Loucy (cell line): ENCODE results near the gene RBMS3.

ENCODE experiments used
- H2AFZ ChIP-seq: fragments of 200-600 bp; sonication (generic); 2 replicates; pipeline ENCODE4 v1.6.0; 2016; ENCODE audit warnings: antibody characterized with exemption, mild to moderate bottlenecking, low read length, moderate library complexity
- H3F3A ChIP-seq: fragments of 200-600 bp; 2 replicates; pipeline ENCODE4 v1.6.0; 2016; ENCODE audit warnings: antibody characterized with exemption, low read depth, mild to moderate bottlenecking
- H3K27me3 ChIP-seq: fragments of 200-600 bp; sonication (generic); 2 replicates; pipeline ENCODE4 v1.6.1; 2014; ENCODE audit warnings: low read length, mild to moderate bottlenecking; ENCODE audit not compliant: insufficient read depth, poor library complexity, severe bottlenecking
- H3K36me3 ChIP-seq: fragments of 200-600 bp; sonication (generic); 2 replicates; pipeline ENCODE4 v1.6.1; 2016; ENCODE audit warnings: low read length; ENCODE audit not compliant: insufficient read depth
- H3K4me1 ChIP-seq: fragments of 200-600 bp; sonication (generic); 2 replicates; pipeline ENCODE4 v1.5.1; 2014; ENCODE audit warnings: low read length, mild to moderate bottlenecking; ENCODE audit not compliant: insufficient read depth, poor library complexity, severe bottlenecking
- H3K4me2 ChIP-seq: fragments of 200-600 bp; sonication (generic); 2 replicates; pipeline ENCODE4 v1.6.0; 2014; ENCODE audit warnings: antibody characterized with exemption, low read length, low read depth, mild to moderate bottlenecking; ENCODE audit not compliant: poor library complexity, severe bottlenecking
- H3K4me3 ChIP-seq: fragments of 200-600 bp; sonication (generic); 2 replicates; pipeline ENCODE4 v1.5.1; 2014; ENCODE audit warnings: low read length, mild to moderate bottlenecking, mixed read lengths; ENCODE audit not compliant: poor library complexity, severe bottlenecking
- H3K79me2 ChIP-seq: fragments of 200-600 bp; sonication (generic); 2 replicates; pipeline ENCODE4 v1.6.1; 2014; ENCODE audit warnings: low read length; ENCODE audit not compliant: insufficient read depth
- H3K9ac ChIP-seq: fragments of 200-600 bp; sonication (generic); 2 replicates; pipeline ENCODE4 v1.6.0; 2014; ENCODE audit warnings: mild to moderate bottlenecking, low read depth, low read length, moderate library complexity; ENCODE audit not compliant: poor library complexity, severe bottlenecking
- H3K9me2 ChIP-seq: fragments of 200-600 bp; sonication (generic); replicated peaks from 2 replicates; pipeline ENCODE4 v1.6.1; 2016; ENCODE audit warnings: low read depth, low read length, mixed read lengths
- H3K9me3 ChIP-seq: fragments of 200-600 bp; sonication (generic); 2 replicates; pipeline ENCODE4 v1.6.1; 2014; ENCODE audit warnings: mild to moderate bottlenecking, antibody characterized with exemption, low read length, low read depth; ENCODE audit not compliant: insufficient read depth
- H4K20me1 ChIP-seq: fragments of 200-600 bp; sonication (generic); 2 replicates; pipeline ENCODE4 v1.6.0; 2014; ENCODE audit warnings: antibody characterized with exemption, low read length, mild to moderate bottlenecking; ENCODE audit not compliant: insufficient read depth, poor library complexity, severe bottlenecking
- EZH2phosphoT487 ChIP-seq: fragments of 200-600 bp; IDR thresholded peaks from 2 replicates; pipeline ENCODE4 v1.6.1; 2018; ENCODE audit warnings: antibody characterized with exemption, mild to moderate bottlenecking, moderate library complexity, borderline replicate concordance
- TF ChIP-seq, protein P1 (sequence below): fragments of 200-600 bp; sonication (generic); conservative IDR thresholded peaks from 2 replicates; pipeline ENCODE4 v1.5.1; 2014; ENCODE audit warnings: mild to moderate bottlenecking, antibody characterized with exemption, low read length

The RBMS3 gene

DNA sequence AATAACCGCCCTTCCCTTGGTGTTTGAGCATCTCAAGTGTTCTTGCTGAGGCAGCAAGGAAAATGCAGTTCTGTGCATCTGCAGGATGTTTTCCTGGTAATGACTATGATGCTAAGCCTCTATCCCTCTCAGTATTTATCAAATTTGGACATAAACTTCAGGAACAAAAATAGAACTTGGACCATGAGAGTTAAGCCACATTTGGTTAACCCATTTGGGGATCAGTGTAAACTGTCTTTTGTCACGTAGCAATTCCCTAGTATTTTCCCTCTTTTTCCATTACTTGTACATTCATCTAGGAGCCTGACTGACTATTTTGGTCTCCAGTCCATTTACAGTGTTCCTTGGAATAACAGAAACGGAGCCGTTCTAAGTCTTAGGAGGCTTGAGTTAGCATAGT lies 250.8 kb downstream of the RBMS3 start:
- Histone ChIP-seq H3K27me3 (no peaks in the 10 kb centered on the region), H3K9ac (no peak overlapping the region), H3K4me3 (no peak overlapping the region), H3K36me3 (no peaks in the 10 kb centered on the region), H3K9me3 (no peaks in the 10 kb centered on the region), H3F3A (no peaks in the 10 kb centered on the region), H3K79me2 (no peaks in the 10 kb centered on the region), H3K9me2 (no peaks in the 10 kb centered on the region), H3K4me2 (no peak overlapping the region), H4K20me1 (no peaks in the 10 kb centered on the region), H2AFZ (no peak overlapping the region), H3K4me1 (no peaks in the 10 kb centered on the region)
- TF ChIP-seq, protein P1, sequence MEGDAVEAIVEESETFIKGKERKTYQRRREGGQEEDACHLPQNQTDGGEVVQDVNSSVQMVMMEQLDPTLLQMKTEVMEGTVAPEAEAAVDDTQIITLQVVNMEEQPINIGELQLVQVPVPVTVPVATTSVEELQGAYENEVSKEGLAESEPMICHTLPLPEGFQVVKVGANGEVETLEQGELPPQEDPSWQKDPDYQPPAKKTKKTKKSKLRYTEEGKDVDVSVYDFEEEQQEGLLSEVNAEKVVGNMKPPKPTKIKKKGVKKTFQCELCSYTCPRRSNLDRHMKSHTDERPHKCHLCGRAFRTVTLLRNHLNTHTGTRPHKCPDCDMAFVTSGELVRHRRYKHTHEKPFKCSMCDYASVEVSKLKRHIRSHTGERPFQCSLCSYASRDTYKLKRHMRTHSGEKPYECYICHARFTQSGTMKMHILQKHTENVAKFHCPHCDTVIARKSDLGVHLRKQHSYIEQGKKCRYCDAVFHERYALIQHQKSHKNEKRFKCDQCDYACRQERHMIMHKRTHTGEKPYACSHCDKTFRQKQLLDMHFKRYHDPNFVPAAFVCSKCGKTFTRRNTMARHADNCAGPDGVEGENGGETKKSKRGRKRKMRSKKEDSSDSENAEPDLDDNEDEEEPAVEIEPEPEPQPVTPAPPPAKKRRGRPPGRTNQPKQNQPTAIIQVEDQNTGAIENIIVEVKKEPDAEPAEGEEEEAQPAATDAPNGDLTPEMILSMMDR, result no peak
- TF ChIP-seq EZH2phosphoT487, result no peak

DNA sequence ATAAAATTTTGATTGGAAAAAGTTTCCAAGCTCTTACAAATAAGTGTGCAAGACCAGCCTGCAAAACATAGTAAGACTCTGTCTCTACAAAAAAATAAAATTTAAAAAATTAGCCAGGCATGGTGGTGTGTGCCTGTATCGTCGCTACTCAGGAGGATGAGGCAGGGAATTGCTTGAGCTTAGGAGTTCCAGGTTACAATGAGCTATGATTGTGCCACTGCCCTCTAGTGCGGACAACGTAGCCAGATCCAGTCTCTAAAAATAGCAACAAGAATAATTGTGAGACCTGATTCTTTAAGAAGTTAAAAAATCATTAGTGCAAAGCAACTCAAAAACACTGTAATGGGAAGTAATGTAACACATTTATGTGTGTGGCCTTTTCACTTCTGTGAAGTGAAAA lies 251.6 kb downstream of the RBMS3 start:
- no peaks in the 10 kb centered on the region for H3K9me3 ChIP-seq
- H3K79me2 ChIP-seq, result no peaks in the 10 kb centered on the region
- H2AFZ ChIP-seq, result no peak overlapping the region
- H3K9ac ChIP-seq, result no peak overlapping the region
- H3K4me1 ChIP-seq, result no peaks in the 10 kb centered on the region
- H3K9me2 ChIP-seq, result no peaks in the 10 kb centered on the region
- H3F3A ChIP-seq, result no peaks in the 10 kb centered on the region
- H3K4me3 ChIP-seq, result no peak overlapping the region
- H3K36me3 ChIP-seq, result no peaks in the 10 kb centered on the region
- no peaks in the 10 kb centered on the region for H4K20me1 ChIP-seq
- H3K4me2 ChIP-seq, result no peak overlapping the region
- no peaks in the 10 kb centered on the region for H3K27me3 ChIP-seq
- TF ChIP-seq EZH2phosphoT487, result no peak
- TF ChIP-seq, protein P1, result no peak

DNA sequence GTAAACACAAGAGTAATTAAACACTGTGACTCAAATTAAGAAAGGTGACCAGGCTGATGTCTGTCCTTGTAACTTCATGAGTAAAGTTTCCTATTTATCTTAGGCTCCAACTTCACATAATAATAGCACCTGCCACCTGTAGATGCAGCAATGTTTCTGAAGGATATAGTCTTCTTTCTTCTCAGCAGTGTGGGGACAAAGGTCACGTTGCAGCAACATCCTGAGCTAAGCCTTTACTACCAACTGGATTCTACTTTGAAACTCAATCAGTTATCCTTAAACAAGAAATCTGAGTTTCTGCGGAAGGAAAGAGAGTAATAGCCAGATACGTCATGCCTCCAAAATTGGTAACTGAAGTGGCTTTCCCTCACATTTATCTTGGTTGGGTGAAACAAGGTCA lies 253.1 kb downstream of the RBMS3 start:
- no peaks in the 10 kb centered on the region for H3K4me1 ChIP-seq
- no peak overlapping the region for H2AFZ ChIP-seq
- no peak overlapping the region for H3K9ac ChIP-seq
- no peaks in the 10 kb centered on the region for H3K79me2 ChIP-seq
- no peaks in the 10 kb centered on the region for H3F3A ChIP-seq
- no peaks in the 10 kb centered on the region for H4K20me1 ChIP-seq
- no peaks in the 10 kb centered on the region for H3K36me3 ChIP-seq
- no peak overlapping the region for H3K4me3 ChIP-seq
- no peaks in the 10 kb centered on the region for H3K9me3 ChIP-seq
- no peak overlapping the region for H3K4me2 ChIP-seq
- TF ChIP-seq EZH2phosphoT487, result no peak
- TF ChIP-seq, protein P1, result no peak
- H3K27me3 ChIP-seq, result no peaks in the 10 kb centered on the region
- H3K9me2 ChIP-seq, result no peaks in the 10 kb centered on the region
